Activated CD8-positive, alpha-beta memory T cell treated with anti-CD3 and anti-CD28 coated beads, Interleukin-2, amount 10 ng/mL, durations not matched to agents 7 days and 5 days (primary cell): Measurements from ENCODE around the gene SORBS1. TPM values are rescaled to one million over a fixed set of nuclear protein-coding genes. Genes with fewer than 3 reads are reported as not detected.

Experiments
- ATAC-seq: fragments of 150-1000 bp; cut with Tn5 transposase; one replicate; pipeline ENCODE4 v1.10.0; 2021; ENCODE audit warnings: moderate library complexity
- CTCF ChIA-PET: fragments of 350-600 bp; sonication (Branson Sonifier 250); formaldehyde crosslinking; loops from one replicate; lab custom pipeline; 2021; ENCODE audit warnings: antibody characterized with exemption; lab: Charles Lee
- DNase-seq: peaks from one replicate; pipeline ENCODE4 v3.0.0-alpha.2; 2020
- H3K27ac Mint-ChIP-seq: one replicate; pipeline ENCODE4 v1.8.0; 2021; ENCODE audit warnings: mild to moderate bottlenecking, mixed read lengths
- H3K27me3 Mint-ChIP-seq: one replicate; pipeline ENCODE4 v1.8.0; 2021; ENCODE audit warnings: mixed read lengths
- H3K36me3 Mint-ChIP-seq: one replicate; pipeline ENCODE4 v1.8.0; 2021; ENCODE audit warnings: mild to moderate bottlenecking, mixed read lengths
- H3K4me1 Mint-ChIP-seq: one replicate; pipeline ENCODE4 v1.8.0; 2021; ENCODE audit warnings: mixed read lengths
- H3K4me3 Mint-ChIP-seq: one replicate; pipeline ENCODE4 v1.8.0; 2021; ENCODE audit warnings: mild to moderate bottlenecking, moderate library complexity, mixed read lengths
- H3K9me3 Mint-ChIP-seq: one replicate; pipeline ENCODE4 v1.8.0; 2022; ENCODE audit warnings: low read depth, mixed read lengths
- total RNA-seq, 2 experiments: library from RNA; stranded (reverse); gene quantifications; one replicate each; pipeline ENCODE4 v1.2.3, GENCODE V29; 2021

Gene SORBS1
- total RNA-seq, 2 experiments from 2014 or later, result 0.47 to 0.89 TPM

GRCh38 chr10:95461611-95462010 lies 99.6 kb downstream of the SORBS1 start:
- Mint-ChIP-seq H3K4me3 (no peak overlapping the region), H3K9me3 (no peaks in the 10 kb centered on the region), H3K27ac (no peak overlapping the region), H3K27me3 (peaks cover 30% of the 10 kb centered on the region), H3K4me1 (no peaks in the 10 kb centered on the region), H3K36me3 (no peaks in the 10 kb centered on the region)
- ATAC-seq, result no peak
- no peak for DNase-seq
- CTCF ChIA-PET, result interaction anchor here (2.5 kb wide), 1 partner anchor 31 kb away, joined by 5 read pairs; no protein-coding TSS in a partner anchor

GRCh38 chr10:95459446-95460045 lies 101.6 kb downstream of the SORBS1 start:
- H3K9me3 Mint-ChIP-seq, result no peaks in the 10 kb centered on the region
- DNase-seq, result no peak
- ATAC-seq, result no peak
- no peak overlapping the region for H3K4me3 Mint-ChIP-seq
- CTCF ChIA-PET, result no interaction called here
- no peaks in the 10 kb centered on the region for H3K36me3 Mint-ChIP-seq
- H3K27me3 Mint-ChIP-seq, result peaks cover 26% of the 10 kb centered on the region
- H3K4me1 Mint-ChIP-seq, result no peaks in the 10 kb centered on the region
- no peak overlapping the region for H3K27ac Mint-ChIP-seq

DNA sequence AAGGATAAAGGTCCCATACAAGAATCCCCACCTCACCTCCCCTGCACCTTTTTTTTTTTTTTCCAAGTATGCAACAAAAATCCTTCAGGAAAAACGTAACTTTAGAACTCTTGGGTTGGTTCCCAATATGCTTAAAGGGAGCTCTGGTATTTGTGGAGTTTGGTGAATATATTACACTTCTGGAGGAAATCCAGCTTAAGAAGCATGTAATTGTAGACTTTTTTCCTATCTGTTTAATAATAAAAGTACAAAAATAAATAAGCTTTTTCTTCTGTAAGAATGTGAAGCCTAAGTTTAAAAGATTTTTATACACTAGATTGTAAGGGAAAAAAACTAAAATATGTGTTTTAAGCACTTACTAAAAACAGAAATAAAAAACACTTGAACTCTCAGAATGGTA lies 102.3 kb downstream of the SORBS1 start:
- Mint-ChIP-seq H3K9me3 (no peaks in the 10 kb centered on the region), H3K27ac (no peak overlapping the region), H3K36me3 (no peaks in the 10 kb centered on the region), H3K4me3 (no peak overlapping the region), H3K27me3 (peaks cover 26% of the 10 kb centered on the region), H3K4me1 (no peaks in the 10 kb centered on the region)
- CTCF ChIA-PET, result interaction anchor here (1.4 kb wide), 1 partner anchor 13 kb away, joined by 4 read pairs; no protein-coding TSS in a partner anchor
- DNase-seq (no peak), ATAC-seq (no peak)

DNA sequence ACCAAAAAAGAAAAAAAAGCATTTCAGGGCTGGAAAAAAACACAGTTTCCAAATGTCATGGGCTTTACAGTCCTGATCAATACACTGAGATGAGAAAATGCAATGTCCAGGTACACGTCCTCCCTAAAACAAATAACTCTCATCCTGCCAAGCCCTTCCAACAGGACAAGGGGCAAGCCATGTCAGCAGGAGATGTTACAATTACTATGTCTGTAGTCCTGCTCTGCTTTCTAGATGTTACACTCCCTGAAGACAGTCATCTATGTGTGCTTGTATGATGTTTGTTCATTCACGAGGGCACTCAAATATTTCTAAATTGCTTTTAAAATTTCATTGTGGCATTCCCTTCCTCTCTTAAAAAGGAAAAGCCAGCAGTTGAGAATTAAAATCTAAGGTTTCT lies 103.2 kb downstream of the SORBS1 start:
- CTCF ChIA-PET, result interaction anchor here (1.4 kb wide), 1 partner anchor 12 kb away, joined by 4 read pairs; no protein-coding TSS in a partner anchor
- no peaks in the 10 kb centered on the region for H3K4me1 Mint-ChIP-seq
- DNase-seq, result no peak
- H3K27me3 Mint-ChIP-seq, result peaks cover 23% of the 10 kb centered on the region
- H3K4me3 Mint-ChIP-seq, result no peak overlapping the region
- ATAC-seq, result no peak
- H3K9me3 Mint-ChIP-seq, result no peaks in the 10 kb centered on the region
- H3K36me3 Mint-ChIP-seq, result no peaks in the 10 kb centered on the region
- H3K27ac Mint-ChIP-seq, result no peak overlapping the region

- H3K27ac Mint-ChIP-seq, result no peak overlapping the region
- CTCF ChIA-PET, result interaction anchor here (3.6 kb wide), 1 partner anchor 11 kb away, joined by 13 read pairs; no protein-coding TSS in a partner anchor
- H3K36me3 Mint-ChIP-seq, result no peaks in the 10 kb centered on the region
- H3K4me1 Mint-ChIP-seq, result no peaks in the 10 kb centered on the region
- H3K4me3 Mint-ChIP-seq, result no peak overlapping the region
- no peaks in the 10 kb centered on the region for H3K9me3 Mint-ChIP-seq
- DNase-seq, result no peak
- H3K27me3 Mint-ChIP-seq, result peaks cover 22% of the 10 kb centered on the region
- ATAC-seq, result no peak
Observed at GRCh38 chr10:95457319-95457886, 103.8 kb downstream of the SORBS1 start.

DNA sequence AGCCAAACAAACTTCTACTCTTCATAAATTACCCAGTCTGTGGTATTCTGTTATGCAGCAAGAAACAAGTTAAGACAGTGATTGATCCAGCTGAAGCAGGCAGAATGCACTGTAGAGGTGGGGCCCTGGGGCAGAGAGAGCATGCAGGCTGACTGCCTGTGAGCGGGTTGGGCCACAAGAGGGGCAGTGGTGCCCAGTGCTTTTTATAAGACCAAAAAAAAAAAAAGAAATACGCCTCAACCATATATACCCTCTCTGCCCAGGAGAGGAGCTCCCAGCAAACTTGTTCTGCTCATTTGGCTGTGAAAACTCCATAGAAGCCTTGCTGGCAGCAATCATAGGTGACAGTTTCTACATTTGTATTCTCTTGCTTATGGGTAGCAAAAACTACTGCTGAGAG lies 104.7 kb downstream of the SORBS1 start:
- CTCF ChIA-PET, result interaction anchor here (1.0 to 3.6 kb wide), 2 partner anchors 10 to 26 kb away, joined by 4 to 13 read pairs; no protein-coding TSS in a partner anchor
- Mint-ChIP-seq H3K27ac (no peak overlapping the region), H3K4me1 (no peaks in the 10 kb centered on the region), H3K27me3 (peaks cover 22% of the 10 kb centered on the region), H3K36me3 (no peaks in the 10 kb centered on the region), H3K9me3 (no peaks in the 10 kb centered on the region), H3K4me3 (no peak overlapping the region)
- no peak for ATAC-seq
- DNase-seq, result no peak

- Mint-ChIP-seq H3K27ac (no peak overlapping the region), H3K36me3 (no peaks in the 10 kb centered on the region), H3K4me3 (no peak overlapping the region), H3K9me3 (no peaks in the 10 kb centered on the region), H3K27me3 (peaks cover 18% of the 10 kb centered on the region), H3K4me1 (no peaks in the 10 kb centered on the region)
- CTCF ChIA-PET, result interaction anchor here (3.6 kb wide), 1 partner anchor 9 kb away, joined by 13 read pairs; no protein-coding TSS in a partner anchor
- ATAC-seq (no peak), DNase-seq (no peak)
Observed at GRCh38 chr10:95454940-95455339, 106.2 kb downstream of the SORBS1 start.

- no peaks in the 10 kb centered on the region for H3K9me3 Mint-ChIP-seq
- no peaks in the 10 kb centered on the region for H3K36me3 Mint-ChIP-seq
- no peaks in the 10 kb centered on the region for H3K4me1 Mint-ChIP-seq
- no peak overlapping the region for H3K27ac Mint-ChIP-seq
- CTCF ChIA-PET, result interaction anchor here (3.6 kb wide), 1 partner anchor 8 kb away, joined by 13 read pairs; no protein-coding TSS in a partner anchor
- no peak overlapping the region for H3K4me3 Mint-ChIP-seq
- DNase-seq, result no peak
- H3K27me3 Mint-ChIP-seq, result peaks cover 18% of the 10 kb centered on the region
- ATAC-seq, result no peak
Observed at GRCh38 chr10:95454356-95454755, 106.8 kb downstream of the SORBS1 start.

DNA sequence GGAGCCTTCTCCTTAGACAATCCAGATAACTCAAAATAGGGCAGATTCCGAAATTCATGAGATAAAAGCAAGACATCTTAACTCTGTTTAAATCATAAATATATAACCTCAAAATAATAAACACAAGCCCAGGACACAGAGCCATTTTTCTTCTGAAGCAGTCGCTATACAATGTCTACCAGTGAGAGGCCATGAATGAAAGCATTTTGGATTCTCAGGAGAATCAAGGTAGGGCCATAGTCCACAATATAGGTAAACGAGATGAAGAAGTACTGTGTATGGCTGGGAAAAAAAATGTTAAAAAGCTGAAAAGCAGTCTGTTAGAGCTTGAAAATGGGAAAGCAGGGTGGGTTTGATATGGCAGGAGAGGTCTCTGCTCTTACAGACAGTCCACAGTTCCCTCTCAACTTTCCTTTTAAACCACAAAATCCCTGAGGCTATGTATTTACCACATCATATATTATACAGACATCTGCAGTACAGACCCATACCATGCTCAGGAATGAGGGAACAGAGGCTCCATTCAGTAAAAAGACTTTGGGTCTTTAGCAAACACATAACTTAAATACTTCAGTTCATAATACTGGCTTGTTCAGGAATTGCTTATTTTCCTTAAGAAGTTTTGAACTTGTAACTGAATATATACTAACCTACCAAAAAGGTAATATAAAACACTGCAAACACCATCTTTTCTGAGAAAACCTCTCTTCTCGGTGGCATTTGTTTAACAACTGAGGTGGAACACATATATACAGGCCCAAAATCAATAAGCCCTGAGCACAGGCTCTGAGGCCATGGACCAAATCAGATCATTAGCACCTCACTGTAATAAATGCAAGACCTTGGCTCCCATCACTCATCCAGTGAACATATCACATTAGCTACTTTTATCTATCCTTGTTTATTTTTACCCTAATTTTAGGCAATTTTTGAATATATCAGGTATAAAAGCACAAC lies 109.3 kb downstream of the SORBS1 start:
- Mint-ChIP-seq H3K4me3 (no peak overlapping the region), H3K36me3 (no peaks in the 10 kb centered on the region), H3K27ac (no peak overlapping the region), H3K27me3 (peaks cover 11% of the 10 kb centered on the region), H3K4me1 (no peaks in the 10 kb centered on the region), H3K9me3 (no peaks in the 10 kb centered on the region)
- CTCF ChIA-PET, result no interaction called here
- DNase-seq (no peak), ATAC-seq (no peak)

DNA sequence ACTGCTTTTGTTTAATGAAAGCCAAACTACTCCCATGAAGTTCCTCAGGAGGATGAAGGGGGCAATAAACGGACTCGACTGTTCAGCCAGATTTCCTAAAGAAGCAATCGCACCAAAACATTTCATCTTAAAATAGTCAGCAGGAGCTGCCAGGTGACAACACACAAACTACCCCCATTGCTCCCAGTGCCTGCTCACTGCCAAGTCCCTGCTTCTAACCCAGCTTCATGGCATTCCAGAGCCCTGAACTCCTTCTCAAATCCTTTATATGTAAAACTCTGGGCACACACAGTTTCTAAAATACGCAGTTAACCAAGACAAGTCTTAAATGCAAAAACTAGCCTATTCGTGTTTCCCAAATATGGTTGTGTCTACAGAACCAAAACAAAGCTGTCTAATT lies 110.0 kb downstream of the SORBS1 start:
- H3K4me1 Mint-ChIP-seq, result no peaks in the 10 kb centered on the region
- H3K36me3 Mint-ChIP-seq, result no peaks in the 10 kb centered on the region
- H3K9me3 Mint-ChIP-seq, result no peaks in the 10 kb centered on the region
- peaks cover 10% of the 10 kb centered on the region for H3K27me3 Mint-ChIP-seq
- CTCF ChIA-PET, result no interaction called here
- no peak overlapping the region for H3K4me3 Mint-ChIP-seq
- no peak for DNase-seq
- no peak overlapping the region for H3K27ac Mint-ChIP-seq
- no peak for ATAC-seq

- CTCF ChIA-PET, result interaction anchor here (1.9 kb wide), 1 partner anchor 20 kb away, joined by 13 read pairs; no protein-coding TSS in a partner anchor
- DNase-seq, result no peak
- Mint-ChIP-seq H3K36me3 (no peaks in the 10 kb centered on the region), H3K9me3 (no peaks in the 10 kb centered on the region), H3K4me3 (no peak overlapping the region), H3K27me3 (peaks cover 16% of the 10 kb centered on the region), H3K4me1 (no peaks in the 10 kb centered on the region), H3K27ac (no peak overlapping the region)
- ATAC-seq, result no peak
Observed at GRCh38 chr10:95450188-95450587, 111.0 kb downstream of the SORBS1 start.

GRCh38 chr10:95447685-95448084 lies 113.5 kb downstream of the SORBS1 start:
- H3K36me3 Mint-ChIP-seq, result no peaks in the 10 kb centered on the region
- H3K4me1 Mint-ChIP-seq, result no peaks in the 10 kb centered on the region
- DNase-seq (no peak), ATAC-seq (no peak)
- no peaks in the 10 kb centered on the region for H3K9me3 Mint-ChIP-seq
- H3K4me3 Mint-ChIP-seq, result no peak overlapping the region
- H3K27me3 Mint-ChIP-seq, result peaks cover 33% of the 10 kb centered on the region
- H3K27ac Mint-ChIP-seq, result no peak overlapping the region
- CTCF ChIA-PET, result interaction anchor here (1.0 to 6.2 kb wide), 4 partner anchors 8 to 73 kb away, joined by 3 to 55 read pairs (median 19); no protein-coding TSS in a partner anchor
